Inflammatory macrophage treated with lipopolysaccharide for 4 hours (primary cell): ENCODE results near the gene EFCC1.
"Not testable (repeated sequence)": the region's sequence is repeated elsewhere in the genome, so short reads cannot be mapped to it uniquely, and the experiment has no call there.

Experiments used
- DNase-seq: peaks from one replicate; pipeline ENCODE4 v3.0.0-alpha.2; 2020

Gene EFCC1

GRCh38 chr3:129085165-129085715, 84.1 kb downstream of the EFCC1 start:
- DNase-seq, result no peak

GRCh38 chr3:129085818-129086217, 84.7 kb downstream of the EFCC1 start:
- no peak for DNase-seq

- no peak for DNase-seq
Observed at GRCh38 chr3:129087138-129087702, 86.1 kb downstream of the EFCC1 start.

- not testable (repeated sequence) for DNase-seq
Observed at GRCh38 chr3:129087904-129088303, 86.8 kb downstream of the EFCC1 start.

- not testable (repeated sequence) for DNase-seq
Observed at GRCh38 chr3:129088312-129088711, 87.2 kb downstream of the EFCC1 start.
